Mucosa of stomach (tissue), 1 donor: ENCODE data around the gene AKIRIN2.

Experiments used
- H3K27me3 ChIP-seq: one replicate; pipeline ENCODE4 v1.7.0; 2013; ENCODE audit warnings: mild to moderate bottlenecking, low read length; ENCODE audit not compliant: control insufficient read depth, insufficient read depth
- H3K36me3 ChIP-seq: one replicate; pipeline ENCODE4 v1.7.0; 2013; ENCODE audit warnings: low read length; ENCODE audit not compliant: control insufficient read depth, insufficient read depth
- H3K4me1 ChIP-seq: one replicate; pipeline ENCODE4 v1.7.0; 2013; ENCODE audit warnings: mild to moderate bottlenecking, low read length; ENCODE audit not compliant: control insufficient read depth, insufficient read depth
- H3K4me3 ChIP-seq: one replicate; pipeline ENCODE4 v1.7.0; 2013; ENCODE audit warnings: low read length
- H3K9ac ChIP-seq: one replicate; pipeline ENCODE4 v1.7.0; 2013; ENCODE audit warnings: mild to moderate bottlenecking, low read length, moderate library complexity
- H3K9me3 ChIP-seq: one replicate; pipeline ENCODE4 v1.7.0; 2013; ENCODE audit warnings: mild to moderate bottlenecking, low read length, moderate library complexity; ENCODE audit not compliant: control insufficient read depth
- donor health status: Pancreatic carcinoma.

Gene AKIRIN2

DNA sequence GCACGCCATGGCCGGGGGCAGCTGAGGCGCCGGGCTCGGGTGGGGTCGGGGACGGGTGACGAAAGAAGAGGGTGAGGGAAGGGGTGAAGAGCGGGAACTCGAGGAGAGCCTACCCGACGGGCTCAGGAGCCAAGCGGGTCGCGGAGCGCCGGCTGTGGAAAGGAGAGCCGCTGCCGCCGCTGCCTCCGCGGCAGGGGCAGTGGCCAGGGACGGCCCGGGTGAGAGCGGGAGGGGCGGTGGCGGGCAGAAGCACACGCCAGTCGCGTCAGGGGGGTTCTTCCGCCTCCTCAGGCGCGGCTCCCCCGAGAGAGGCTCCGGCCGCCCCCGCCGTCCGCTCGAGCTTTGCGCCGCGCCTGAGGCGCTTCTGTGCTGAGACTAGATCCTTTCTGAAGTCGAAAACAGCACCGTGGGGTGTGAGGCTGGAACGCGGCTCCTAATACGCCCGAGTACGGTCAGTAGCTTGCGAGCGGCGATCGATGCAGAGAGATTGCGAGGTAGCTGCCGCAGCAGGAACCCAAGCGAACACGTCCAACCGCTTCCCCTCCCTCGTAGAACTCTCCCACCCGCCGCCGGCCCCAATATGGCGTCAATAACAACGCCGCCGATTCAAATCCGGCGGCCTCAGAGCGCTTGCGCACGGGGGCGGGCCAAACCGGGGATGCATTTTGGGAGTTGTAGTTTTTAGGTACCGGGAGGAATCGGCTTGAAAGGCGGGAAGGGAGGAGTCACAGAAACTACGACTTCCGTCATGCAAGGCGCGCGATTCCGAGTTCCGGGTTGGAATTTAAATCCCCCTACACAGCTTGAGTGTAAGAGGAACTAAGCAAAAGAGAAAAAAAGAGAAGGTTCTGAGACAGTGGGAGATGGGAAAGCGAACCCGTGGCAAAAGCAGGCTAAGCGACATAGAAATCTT lies at the start of gene AKIRIN2:
Gene AKIRIN2 (minus strand): TSS at position 558 of the 913 bp plus-strand sequence. CDS start 549 bp downstream, at position 9.
- H3K9ac ChIP-seq, result peak within 1 kb of the TSS; percentile 96
- peaks cover 12% of the 10 kb centered on the region for H3K4me1 ChIP-seq
- no peaks in the 10 kb centered on the region for H3K27me3 ChIP-seq
- H3K4me3 ChIP-seq, result peak within 1 kb of the TSS; percentile 92
- no peaks in the 10 kb centered on the region for H3K9me3 ChIP-seq
- H3K36me3 ChIP-seq, result no peaks in the 10 kb centered on the region

- Histone ChIP-seq H3K4me1 (no peaks in the 10 kb centered on the region), H3K27me3 (no peaks in the 10 kb centered on the region), H3K9ac (no peak overlapping the region), H3K9me3 (no peaks in the 10 kb centered on the region), H3K4me3 (no peak overlapping the region), H3K36me3 (no peaks in the 10 kb centered on the region)
These were observed 45.6 kb upstream of the AKIRIN2 start for GRCh38 chr6:87747646-87748045.

DNA sequence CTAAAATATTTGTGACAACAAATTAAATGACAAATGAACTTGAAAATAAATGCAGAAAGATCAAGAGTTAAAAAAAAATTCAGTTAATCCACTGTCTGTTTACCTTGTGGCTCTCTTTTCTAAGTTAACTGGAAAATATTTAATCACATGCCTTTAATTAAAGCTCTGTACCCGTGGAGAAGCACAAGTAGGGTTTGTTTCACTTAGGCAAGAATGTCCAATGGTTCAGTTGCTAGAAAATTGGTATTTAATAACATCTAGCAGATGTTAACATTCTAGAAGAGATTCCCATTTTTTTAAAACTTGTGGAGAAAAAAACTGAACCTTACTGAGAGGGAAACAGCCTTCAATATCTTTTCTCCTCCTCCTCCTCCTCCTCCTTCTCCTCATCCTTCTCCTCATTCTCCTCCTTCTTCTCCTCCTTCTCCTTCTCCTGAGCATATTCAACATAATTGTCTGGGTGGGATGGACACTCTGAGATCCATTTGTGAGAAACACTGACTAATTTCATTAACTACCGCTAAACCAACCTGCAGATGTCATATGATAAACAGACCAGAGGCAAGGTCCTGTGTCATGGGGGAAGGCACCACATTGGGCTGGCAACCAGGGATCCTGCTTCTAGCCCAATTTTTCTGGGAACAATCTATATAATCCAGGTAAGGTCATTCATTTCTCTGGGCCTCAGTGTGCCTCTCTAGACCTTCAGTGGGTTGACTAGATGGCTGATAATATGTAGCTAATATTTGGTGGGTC lies 44.1 kb upstream of the AKIRIN2 start:
- no peak overlapping the region for H3K9ac ChIP-seq
- H3K4me1 ChIP-seq, result no peaks in the 10 kb centered on the region
- no peaks in the 10 kb centered on the region for H3K36me3 ChIP-seq
- no peak overlapping the region for H3K4me3 ChIP-seq
- H3K9me3 ChIP-seq, result no peaks in the 10 kb centered on the region
- H3K27me3 ChIP-seq, result no peaks in the 10 kb centered on the region

GRCh38 chr6:87743454-87743853 lies 41.4 kb upstream of the AKIRIN2 start:
- Histone ChIP-seq H3K27me3 (no peaks in the 10 kb centered on the region), H3K9me3 (no peaks in the 10 kb centered on the region), H3K36me3 (no peaks in the 10 kb centered on the region), H3K9ac (no peak overlapping the region), H3K4me3 (no peak overlapping the region), H3K4me1 (no peaks in the 10 kb centered on the region)

- Histone ChIP-seq H3K9me3 (no peaks in the 10 kb centered on the region), H3K4me1 (no peaks in the 10 kb centered on the region), H3K9ac (no peak overlapping the region), H3K27me3 (no peaks in the 10 kb centered on the region), H3K36me3 (no peaks in the 10 kb centered on the region), H3K4me3 (no peak overlapping the region)
These were observed 40.1 kb upstream of the AKIRIN2 start for GRCh38 chr6:87742106-87742505.

DNA sequence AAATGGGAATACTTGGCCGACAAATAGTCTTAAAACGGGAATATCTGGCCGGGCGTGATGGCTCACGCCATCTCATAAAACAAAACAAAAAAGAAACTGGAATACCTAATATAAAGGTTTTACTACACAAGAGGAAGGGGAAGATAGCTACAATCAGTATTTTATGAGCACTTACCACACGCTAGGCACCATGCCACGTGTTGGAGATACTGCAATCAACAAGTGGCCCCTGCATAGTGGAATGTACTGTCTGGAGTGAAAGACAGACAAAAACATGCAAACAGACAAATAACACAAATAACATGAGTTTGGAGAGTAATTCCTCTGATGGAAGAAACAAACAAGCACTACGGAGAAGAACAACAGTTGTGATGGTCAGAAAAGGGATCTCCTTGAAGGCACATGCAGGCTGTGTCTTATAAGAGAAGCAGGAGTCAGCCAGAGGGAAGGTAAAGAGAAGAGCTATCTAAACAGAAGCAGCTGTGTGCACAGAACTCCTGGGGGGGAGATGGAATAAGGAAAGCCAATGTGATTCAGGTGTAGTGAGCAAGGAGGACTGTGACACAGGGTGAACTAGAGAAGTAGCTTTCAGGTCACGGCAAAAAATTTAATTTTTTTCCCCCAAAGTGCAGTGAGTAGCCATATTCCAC lies 39.1 kb upstream of the AKIRIN2 start:
- H3K9ac ChIP-seq, result no peak overlapping the region
- no peak overlapping the region for H3K4me3 ChIP-seq
- H3K36me3 ChIP-seq, result no peaks in the 10 kb centered on the region
- no peaks in the 10 kb centered on the region for H3K27me3 ChIP-seq
- H3K4me1 ChIP-seq, result no peaks in the 10 kb centered on the region
- no peaks in the 10 kb centered on the region for H3K9me3 ChIP-seq

GRCh38 chr6:87738744-87739143 lies 36.7 kb upstream of the AKIRIN2 start:
- Histone ChIP-seq H3K9me3 (no peaks in the 10 kb centered on the region), H3K9ac (no peak overlapping the region), H3K36me3 (no peaks in the 10 kb centered on the region), H3K4me1 (no peaks in the 10 kb centered on the region), H3K4me3 (no peak overlapping the region), H3K27me3 (no peaks in the 10 kb centered on the region)

- H3K9me3 ChIP-seq, result no peaks in the 10 kb centered on the region
- no peaks in the 10 kb centered on the region for H3K4me1 ChIP-seq
- no peaks in the 10 kb centered on the region for H3K27me3 ChIP-seq
- H3K4me3 ChIP-seq, result no peak overlapping the region
- H3K36me3 ChIP-seq, result no peaks in the 10 kb centered on the region
- no peak overlapping the region for H3K9ac ChIP-seq
These were observed 36.0 kb upstream of the AKIRIN2 start for GRCh38 chr6:87738000-87738399.

DNA sequence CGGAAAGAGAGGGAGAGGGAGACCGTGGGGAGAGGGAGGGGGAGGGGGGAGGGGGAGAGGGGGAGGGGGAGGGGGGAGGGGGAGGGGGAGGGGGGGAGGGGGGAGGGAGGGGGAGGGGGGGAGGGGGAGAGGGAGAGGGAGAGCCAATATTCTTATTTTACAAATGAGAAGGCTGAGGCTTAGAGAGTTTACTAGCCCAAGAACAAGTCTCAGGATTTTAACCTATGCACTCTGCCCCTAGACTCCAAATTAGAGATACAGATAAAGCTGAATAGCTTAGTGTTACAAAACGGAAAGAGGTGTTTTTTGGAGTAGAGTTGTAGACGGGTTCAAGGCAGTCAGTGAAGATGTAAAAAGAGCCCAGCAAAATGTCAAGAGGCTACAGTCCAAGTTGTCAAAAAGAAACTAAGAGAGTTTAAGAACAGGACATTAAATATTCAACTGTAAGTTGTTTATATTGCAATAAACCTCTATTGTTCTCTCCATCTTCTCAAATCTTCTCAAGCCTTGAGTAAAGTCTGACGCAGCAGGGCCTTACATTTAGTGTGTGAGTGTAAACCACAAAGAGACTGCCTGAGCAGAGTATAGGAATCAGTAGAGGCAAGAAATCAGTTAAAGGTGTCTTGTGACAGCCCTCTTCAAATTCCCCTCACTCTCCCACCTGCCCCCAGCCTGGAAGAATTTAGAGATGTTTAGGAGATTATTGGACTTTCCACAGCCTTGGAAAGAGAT lies 34.9 kb upstream of the AKIRIN2 start:
- no peaks in the 10 kb centered on the region for H3K4me1 ChIP-seq
- H3K9me3 ChIP-seq, result no peaks in the 10 kb centered on the region
- no peak overlapping the region for H3K9ac ChIP-seq
- no peaks in the 10 kb centered on the region for H3K27me3 ChIP-seq
- no peak overlapping the region for H3K4me3 ChIP-seq
- no peaks in the 10 kb centered on the region for H3K36me3 ChIP-seq

- no peak overlapping the region for H3K9ac ChIP-seq
- H3K9me3 ChIP-seq, result no peaks in the 10 kb centered on the region
- H3K4me1 ChIP-seq, result peaks cover 5% of the 10 kb centered on the region
- H3K27me3 ChIP-seq, result no peaks in the 10 kb centered on the region
- no peak overlapping the region for H3K4me3 ChIP-seq
- H3K36me3 ChIP-seq, result no peaks in the 10 kb centered on the region
These were observed 30.0 kb upstream of the AKIRIN2 start for GRCh38 chr6:87731818-87732661.

- Histone ChIP-seq H3K27me3 (no peaks in the 10 kb centered on the region), H3K9ac (no peak overlapping the region), H3K4me3 (no peak overlapping the region), H3K4me1 (peaks cover 5% of the 10 kb centered on the region), H3K36me3 (no peaks in the 10 kb centered on the region), H3K9me3 (no peaks in the 10 kb centered on the region)
These were observed 29.0 kb upstream of the AKIRIN2 start for GRCh38 chr6:87731080-87731479.
